Occipital lobe (tissue), 2 donors: ENCODE results near the gene WRNIP1. TPM values are rescaled to one million over a fixed set of nuclear protein-coding genes. Genes with fewer than 3 reads are reported as not detected.

Experiments
- DNase-seq: peaks from one replicate; lab custom pipeline; 2025; lab: John Stamatoyannopoulos, UW
- total RNA-seq: library from RNA; depleted of rRNA; stranded (reverse); fragments of >200 nt; gene quantifications from one replicate; pipeline ENCODE4 v1.2.3, GENCODE V29; 2014

WRNIP1 gene
- total RNA-seq, 1 donor from 2014 or later, result 48.7 TPM

DNA sequence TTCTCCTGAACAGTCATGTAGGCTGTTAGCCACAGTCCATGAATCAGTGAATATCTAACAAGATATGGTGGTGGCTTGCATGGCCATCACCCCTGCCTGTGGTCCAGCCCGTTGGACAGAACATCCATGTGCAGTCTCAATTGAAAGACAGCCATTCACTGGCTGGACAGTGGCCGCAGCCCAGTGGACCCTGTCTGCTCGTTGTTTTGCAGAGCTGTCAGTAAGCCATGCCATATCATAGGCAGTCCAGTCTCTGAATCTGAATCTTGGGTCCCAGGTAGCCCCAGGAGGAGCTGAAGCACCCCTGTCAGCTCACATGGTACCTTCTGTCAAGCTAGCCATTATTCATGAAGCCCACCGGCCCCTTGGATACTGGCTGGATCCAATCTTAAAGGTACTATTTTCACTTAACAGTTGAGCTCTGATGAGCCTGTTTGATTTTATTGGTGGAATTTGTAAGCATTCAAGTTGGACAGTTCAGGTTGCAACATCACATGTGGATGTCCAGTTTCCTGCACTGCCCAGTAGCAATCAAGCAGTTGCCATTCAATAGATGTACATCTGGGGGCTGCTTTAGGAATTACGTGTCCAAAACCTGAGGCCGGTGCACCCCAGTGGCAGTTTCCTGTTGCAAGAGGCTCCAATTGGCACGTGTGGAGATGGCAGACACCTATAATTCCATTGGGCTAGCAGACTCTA, 38.7 kb downstream of the WRNIP1 start:
- DNase-seq, result no peak

DNA sequence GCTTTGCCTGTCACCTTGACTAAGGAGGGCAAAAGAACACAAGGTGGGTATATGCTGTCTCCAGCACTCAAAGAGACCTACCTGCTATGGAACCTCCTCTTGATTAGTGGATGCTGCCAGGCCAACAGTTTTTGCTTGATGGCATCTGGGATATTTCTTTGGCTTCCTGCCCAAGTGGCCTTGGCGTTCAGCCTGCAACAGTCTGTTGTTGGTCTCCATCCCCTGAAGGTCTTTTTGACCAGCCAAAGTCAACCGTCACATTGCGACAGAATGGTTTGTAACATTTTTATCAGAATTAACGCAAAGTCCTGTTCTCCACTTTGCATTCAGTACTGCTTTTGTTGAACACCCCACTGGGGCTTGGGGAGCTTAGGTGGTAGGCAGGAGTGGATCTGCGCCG, 39.3 kb downstream of the WRNIP1 start:
- no peak for DNase-seq

DNA sequence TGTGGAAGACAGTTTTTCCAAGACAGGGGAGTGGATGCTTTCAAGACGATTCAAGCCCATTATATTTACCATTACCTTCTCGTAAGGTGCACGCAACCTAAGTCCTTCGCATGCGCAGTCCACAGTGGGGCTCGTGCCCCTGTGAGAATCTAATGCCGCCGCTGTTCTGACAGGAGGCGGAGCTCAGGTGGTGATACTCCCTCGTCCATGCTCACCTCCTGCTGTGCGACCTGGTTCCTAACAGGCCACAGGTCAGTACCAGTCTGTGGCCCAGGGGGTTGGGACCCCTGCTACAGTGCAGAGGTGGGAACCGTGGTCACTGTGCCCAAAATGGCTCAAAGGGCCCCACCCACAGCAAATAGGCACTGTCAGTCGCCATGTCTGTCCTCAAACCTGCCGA, 39.8 kb downstream of the WRNIP1 start:
- no peak for DNase-seq

DNA sequence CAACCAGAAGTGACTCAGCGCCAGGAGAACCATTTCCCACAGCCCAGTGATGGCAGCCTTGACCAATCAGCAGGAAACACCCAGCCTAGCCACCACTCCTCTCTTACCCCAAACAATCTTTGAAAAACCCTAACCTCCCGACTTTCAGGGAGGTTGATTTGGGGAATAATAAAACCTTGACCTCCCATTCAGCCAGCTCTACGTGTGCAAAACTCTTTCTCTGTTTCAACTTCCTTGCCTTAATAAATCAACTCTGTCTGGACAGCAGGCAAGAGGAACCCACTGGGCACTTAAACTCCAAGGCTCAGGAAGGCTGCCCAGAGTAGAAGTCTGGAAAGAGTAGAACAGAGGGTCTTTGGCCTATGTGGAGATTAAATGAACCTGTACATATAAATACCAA, 41.5 kb downstream of the WRNIP1 start:
- no peak for DNase-seq

DNA sequence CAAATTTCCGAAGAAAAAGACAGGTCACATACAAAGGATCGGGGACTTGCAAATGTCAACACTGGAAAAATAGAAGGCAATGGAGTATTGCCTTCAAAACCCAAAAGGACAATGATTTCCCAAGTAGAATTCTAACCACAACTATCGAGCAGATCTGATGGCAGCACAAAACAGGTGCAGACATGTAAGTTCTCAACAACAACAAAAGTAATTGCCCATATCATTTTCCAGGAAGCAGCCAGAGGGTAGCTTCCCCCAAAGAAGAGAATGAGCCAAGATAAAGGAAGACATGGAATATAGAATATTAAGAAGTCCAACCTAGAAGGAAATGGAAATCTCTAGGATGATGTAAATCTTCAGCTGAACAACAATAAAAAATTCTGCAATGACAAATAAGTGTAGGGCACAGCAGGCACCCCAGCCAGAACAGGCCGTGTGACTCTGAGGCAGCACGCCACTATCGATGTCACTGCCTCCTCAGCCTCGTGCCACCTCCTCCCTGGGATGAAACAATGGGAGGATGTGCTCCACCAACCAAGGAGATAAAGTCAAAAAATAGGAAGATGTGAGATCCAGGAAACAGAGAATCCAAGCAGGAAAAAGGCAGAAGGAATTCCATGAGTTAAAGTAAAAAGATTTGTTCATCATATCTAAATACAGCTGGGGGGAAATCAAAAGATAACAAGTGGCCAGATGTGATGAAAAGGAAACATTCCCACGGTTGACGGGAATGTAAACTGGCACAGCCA, 42.3 kb downstream of the WRNIP1 start:
- DNase-seq, result no peak

DNA sequence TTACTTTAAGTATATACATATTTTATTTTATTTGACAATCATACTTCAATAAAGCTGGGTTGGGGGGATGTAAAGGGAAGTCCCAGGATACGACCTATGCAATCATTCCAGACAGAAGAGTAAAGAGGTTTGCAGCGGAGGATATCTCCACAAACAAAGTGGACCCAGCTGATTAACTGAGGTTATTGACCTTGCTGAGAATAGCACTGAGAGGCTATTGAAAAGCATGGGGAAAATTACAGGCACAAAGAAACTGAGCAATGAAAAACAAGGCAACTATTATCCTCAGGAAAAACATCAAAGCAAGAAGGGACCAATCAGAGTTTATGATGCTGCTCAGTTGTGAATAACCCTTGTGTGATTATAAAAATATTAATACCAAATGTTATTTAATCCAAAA, 43.8 kb downstream of the WRNIP1 start:
- DNase-seq, result no peak

DNA sequence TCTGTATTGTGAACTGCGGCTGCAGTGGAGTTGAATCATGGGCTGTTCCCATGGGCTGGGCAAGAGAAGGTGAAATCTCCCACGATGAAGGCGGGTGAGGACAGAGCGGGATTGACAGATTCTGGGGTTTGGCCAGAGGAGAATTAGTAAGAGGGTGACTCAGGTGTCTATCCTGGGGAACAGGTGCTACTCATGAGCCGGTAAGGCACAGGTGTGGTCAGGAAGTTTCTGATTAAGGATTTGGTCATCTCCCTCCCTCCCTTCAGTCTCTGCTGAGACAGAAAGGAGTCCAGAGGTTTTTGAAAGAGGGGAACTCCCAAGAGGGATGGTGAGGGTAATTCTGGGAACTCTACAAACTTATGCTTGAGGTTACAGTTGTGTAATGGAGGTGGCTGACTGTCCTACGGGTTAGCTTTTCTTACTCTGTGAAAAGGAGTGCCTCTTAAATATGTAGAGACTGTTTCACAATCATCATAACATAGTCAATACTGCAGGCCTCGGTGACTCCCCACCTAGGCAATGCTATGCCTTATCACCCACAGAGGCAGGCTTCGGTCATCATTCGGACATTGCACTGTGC, 45.0 kb downstream of the WRNIP1 start:
- no peak for DNase-seq

DNA sequence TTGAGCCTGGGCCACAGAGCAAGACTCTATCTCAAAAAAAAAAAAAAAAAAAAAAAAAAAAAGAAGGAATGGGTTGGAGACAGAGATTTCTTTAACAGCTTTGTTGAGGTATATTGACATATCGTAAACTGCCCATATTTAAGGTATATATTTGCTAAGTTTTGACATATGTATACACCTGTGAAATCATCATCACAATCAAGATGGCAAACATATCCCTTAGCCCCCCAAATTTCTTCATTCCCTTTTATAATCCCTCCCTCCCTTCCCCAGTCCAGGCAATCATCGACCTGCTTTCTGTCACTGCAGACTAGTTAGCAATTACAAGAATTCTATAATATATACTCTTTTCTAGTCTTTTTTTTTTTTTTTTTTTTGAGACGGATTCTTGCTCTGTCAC, 47.5 kb downstream of the WRNIP1 start:
- DNase-seq, result no peak

DNA sequence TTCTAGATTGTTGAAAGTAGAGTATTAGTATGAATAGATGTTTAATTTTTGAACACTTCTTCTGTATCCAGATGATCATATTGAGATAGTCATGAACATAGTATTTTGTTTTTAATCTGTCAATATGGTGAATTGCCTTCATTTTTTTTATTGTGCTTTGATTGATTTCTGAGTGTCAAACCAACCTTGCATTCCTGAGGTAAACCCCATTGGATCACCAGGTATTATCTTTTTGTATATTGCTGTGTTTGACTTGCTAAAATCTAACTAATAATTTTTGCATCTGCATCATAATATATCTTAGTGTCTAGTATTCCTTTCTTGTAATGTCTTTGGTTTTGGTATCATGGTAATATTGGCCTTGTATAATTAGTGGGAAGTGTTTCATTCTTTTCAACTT, 51.0 kb downstream of the WRNIP1 start:
- DNase-seq, result no peak

DNA sequence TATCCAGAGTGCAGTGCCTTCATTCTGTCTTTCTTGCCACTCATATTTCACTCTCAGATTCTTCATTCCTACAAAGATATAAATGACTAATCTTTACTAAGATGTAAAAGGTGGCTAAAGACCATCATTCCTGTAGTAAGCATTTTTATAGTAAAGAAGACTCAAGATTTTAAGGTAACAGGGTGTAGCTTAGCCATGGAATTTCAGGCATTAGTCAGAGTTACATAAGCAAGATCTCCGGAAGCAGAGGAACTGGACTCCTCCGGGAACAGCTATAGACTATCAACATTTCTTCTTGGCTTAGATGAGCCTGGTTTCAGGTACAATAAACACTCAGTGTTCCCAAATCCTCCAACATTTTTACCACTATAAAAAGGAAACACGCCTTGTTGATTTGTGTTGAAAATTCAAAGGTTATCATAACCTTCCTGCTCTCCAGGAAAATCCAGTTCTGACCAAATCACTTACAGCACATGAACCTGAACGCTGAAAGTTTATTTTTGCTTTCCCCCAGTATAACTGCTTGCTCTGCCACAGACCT, 52.8 kb downstream of the WRNIP1 start:
- no peak for DNase-seq

DNA sequence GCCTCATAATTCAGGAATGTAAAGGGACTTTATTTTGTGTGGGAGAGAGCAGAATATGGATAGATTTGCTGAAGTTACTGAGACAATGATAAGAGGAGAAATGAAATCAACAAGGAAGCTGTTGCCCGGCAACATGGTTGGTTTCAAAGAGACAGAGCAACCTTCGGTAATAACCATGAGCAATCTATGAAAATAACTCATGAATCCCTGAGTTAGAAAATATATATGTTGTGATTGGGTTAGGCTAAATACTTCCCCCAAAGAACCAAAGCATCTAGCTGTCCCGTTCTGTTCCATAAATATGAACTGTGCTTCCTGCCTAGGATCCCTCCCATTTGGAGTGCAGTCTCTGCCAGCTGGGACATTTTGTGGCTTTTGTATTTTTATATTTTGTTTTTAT, 53.4 kb downstream of the WRNIP1 start:
- no peak for DNase-seq

DNA sequence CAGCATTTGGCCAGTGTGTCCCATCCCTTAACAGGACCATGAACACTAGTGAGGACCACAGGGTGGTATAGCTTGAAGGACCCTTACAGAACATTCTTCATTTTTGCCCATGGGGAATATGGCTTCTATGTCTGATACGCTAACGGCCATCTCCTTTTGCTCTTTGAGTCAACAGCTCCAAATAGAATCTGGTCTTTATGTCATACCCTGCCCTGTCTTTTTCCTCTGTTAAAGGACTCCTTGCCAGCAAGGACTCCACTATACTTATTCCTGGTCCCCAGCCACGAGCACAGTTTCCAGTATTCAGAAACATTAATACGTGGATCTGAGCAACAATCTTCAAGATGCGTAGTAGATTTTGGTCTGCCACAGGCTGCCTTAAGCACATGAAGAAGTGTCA, 53.9 kb downstream of the WRNIP1 start:
- no peak for DNase-seq

DNA sequence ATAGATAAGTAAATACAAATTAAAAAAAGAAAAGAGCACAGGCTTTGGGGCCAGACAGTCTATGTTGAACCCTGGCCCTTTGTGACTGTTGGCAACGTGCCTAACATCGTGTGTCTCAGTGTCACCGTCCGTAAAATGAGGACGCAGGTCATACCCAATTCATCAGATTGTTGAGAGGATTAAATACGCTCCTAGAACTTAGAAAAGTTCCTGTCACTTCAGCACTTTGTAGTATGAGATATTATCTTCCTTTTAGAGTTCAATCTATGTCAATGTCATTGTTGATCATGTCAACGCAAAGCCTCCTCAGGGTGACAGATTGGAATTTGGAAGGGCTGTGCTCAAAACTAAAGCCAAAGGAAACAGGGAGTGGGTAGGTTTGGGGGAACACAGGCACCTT, 54.8 kb downstream of the WRNIP1 start:
- no peak for DNase-seq

DNA sequence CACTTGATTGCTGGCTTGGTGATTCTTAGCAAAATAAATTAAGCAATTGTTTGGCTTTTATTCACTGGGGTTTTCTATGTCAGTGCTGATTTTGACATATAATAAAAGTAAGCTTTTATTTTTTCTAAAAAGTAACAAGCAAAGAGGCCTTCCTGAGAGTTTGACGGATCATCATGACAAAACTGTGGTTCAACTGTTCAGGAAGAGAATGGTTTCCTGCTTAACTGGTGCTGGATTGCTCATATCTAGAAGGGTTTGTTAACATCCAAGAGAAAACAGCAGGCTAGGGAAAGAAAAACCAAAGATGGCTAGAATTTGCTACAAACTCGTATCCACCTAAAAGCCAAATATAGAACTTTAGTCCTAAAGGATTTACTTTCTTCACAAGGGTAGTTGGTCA, 55.2 kb downstream of the WRNIP1 start:
- no peak for DNase-seq

DNA sequence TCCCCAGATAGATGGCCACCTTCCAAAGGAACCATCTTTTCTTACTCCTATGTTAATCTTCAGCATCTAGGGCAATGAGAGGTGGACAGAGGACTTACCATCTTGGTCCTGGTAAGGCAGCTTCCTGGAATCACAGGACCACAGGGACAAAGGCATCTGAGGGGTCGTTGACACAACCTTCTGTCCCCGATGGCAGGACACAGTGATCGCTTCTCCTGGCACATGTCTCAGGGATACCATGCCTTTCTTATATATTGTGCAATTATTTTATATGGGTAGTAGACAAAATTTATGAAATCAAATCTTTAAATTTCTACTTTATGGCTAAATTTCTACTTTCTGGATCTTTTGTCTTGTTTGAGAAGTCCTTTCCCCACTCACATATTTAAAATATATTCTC, 56.4 kb downstream of the WRNIP1 start:
- no peak for DNase-seq

DNA sequence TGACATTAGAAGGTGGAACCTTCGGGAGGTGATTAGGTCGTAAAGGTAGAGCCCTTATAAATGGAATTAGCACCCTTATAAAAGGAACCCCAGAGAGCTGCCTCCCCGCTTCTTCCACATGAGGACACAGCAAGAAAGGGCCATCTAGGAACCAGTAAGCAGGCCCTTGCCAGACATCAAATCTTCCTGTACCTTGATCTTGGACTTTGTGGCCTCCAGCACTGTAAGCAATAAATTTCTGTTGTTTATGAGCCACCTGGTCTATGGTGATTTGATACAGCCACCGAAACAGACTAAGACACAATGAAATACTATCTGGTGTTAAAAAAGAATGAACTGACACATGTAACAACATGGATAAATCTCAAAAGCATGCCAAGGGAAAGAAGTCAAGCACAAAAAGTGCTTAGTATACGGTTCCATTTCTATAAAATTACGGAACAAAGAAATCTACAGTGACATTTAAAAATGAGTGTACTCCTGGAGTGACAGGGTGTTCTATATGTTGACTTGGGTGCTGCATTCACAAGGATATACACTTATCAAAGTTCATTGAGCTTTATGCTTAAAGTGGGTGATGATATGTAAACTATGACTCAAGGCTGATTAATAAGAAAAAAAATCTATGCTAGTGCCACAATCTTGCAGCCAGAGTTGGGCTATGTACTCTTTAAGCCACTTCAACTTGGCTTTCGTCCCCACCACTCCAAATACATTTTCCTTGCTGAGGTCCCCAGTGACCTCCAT, 58.1 kb downstream of the WRNIP1 start:
- DNase-seq, result no peak

DNA sequence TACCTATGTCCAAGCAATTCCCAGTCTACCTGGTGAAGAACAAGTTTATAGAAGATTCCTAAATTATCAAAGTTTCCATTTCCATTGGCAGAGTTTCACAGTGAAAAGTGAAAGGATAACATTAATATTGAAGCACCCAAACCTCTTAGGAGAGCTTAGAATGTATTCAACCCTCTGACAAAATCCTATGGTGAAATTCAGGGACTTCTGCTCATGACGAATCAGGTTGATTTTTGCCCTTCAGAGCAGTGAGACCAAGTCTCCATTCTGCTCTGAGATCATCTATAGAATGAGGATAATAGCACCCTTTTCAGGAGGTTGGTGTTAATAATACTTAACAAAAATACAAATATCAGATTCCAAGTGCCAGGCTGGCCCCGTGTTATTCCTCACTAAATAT, 60.9 kb downstream of the WRNIP1 start:
- no peak for DNase-seq

DNA sequence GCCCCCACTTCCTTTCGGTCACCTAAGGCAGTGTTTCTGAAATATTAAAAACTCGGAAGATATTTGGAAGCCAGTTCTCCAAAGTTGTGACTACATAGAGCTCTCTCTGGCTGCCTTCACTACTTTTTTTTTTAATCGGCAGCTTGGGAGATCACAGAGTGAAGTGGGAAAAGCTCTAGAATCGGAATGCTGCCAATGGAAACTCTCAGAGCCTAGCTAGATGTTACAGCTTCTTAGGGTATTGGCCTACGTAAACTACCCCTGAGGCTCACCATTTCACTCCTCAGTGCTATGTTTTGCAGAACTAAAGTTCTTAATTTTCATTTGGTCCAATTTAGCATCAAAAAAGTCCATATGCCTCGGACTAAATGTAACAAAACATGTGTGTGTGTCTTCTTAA, 61.9 kb downstream of the WRNIP1 start:
- DNase-seq, result no peak

DNA sequence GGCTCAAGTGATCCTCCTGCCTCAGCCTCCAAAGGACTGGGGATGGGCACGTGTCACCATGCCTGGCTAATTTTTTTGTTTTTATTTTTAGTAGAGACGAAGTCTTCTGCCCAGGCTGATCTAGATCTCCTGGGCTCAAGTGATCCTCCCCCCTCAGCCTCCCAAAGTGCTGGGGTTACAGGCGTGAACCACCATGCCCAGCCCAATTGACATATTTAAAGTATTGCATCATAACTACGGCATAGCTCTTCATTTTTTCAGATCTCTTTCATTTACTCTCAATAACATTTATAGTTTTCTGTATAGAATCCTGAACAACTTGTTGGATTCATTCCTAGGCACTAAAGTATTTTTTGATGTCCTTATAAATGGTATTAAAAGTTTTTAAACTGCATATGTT, 63.4 kb downstream of the WRNIP1 start:
- DNase-seq, result no peak

DNA sequence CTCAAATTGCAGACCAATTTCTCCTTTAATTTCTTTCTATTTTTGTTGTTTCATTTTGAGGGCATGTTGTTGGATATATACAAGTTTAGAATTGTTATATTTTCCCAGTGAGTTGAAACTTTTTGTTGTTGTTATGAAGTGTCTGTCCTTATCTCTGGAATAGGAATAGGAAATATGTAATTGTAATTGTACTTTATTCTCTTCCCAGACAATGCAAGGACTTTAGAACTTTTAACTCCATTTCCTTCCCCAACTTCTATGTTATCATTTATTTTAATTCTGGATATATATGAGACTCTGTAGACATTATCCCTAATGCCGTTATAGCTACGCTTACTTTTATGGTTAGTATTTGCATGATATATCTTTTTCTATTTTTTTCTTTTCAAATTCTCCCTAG, 64.1 kb downstream of the WRNIP1 start:
- no peak for DNase-seq

DNA sequence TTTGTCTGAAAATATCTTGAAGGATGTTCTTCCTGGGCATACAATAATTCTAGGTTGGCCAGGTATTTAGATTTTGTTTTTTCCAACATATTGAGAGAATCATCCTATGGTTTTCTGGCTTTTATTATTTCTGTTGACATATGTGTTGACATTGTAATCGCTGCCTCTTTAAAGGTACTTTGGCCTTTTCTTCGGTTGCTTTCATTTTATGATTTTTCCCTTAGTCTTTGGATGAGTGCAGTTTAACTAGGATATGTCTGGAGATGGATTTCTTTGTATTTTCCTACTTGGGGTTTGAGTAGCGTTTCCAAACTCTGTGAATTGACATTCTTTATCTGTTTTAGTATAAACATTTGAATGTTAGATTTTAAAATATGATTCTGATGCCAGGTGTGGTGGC, 65.0 kb downstream of the WRNIP1 start:
- no peak for DNase-seq

DNA sequence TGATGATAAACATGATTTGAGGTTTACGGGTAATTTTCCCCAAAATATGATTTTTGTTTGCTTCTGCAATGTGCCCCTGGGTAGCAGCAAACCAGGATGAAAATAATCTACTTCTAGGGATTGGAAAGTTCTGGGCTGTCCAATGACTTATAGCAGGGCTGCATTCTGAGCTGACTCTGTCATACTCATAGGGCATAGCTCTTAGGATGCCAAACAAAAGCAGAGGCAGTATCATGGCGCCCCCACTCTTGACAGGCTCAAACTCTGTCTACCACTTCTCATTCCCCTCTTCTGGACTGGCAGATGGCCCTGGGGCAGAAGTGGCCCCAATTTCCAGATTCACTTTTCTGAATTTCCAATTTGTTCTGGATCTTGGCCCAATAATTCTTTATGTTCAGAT, 66.2 kb downstream of the WRNIP1 start:
- DNase-seq, result no peak
